Kidney epithelial cell (primary cell): ENCODE data around the gene GALE. TPM values are rescaled to one million over a fixed set of nuclear protein-coding genes. Genes with fewer than 3 reads are reported as not detected.
"Not testable (repeated sequence)": the region's sequence is repeated elsewhere in the genome, so short reads cannot be mapped to it uniquely, and the experiment has no call there.

Experiments
- DNase-seq: peaks from one replicate; pipeline ENCODE4 v3.0.0-alpha.2; 2010; ENCODE audit warnings: low read depth
- H3K27me3 ChIP-seq: 2 replicates; pipeline ENCODE4 v1.6.0; 2011; ENCODE audit warnings: low read length; ENCODE audit not compliant: control insufficient read depth, insufficient read depth
- H3K36me3 ChIP-seq: 2 replicates; pipeline ENCODE4 v1.5.1; 2011; ENCODE audit warnings: low read length; ENCODE audit not compliant: control insufficient read depth, insufficient read depth
- H3K4me3 ChIP-seq: 2 replicates; pipeline ENCODE4 v1.5.1; 2011; ENCODE audit warnings: low read depth, mild to moderate bottlenecking, control low read depth, low read length
- CTCF ChIP-seq: IDR thresholded peaks from 2 replicates; pipeline ENCODE4 v1.5.1; 2011; ENCODE audit warnings: mild to moderate bottlenecking, moderate library complexity, low read length, control low read depth, inconsistent platforms; ENCODE audit not compliant: insufficient read depth, poor library complexity, severe bottlenecking
- total RNA-seq: library from RNA; depleted of rRNA; stranded (reverse); fragments of >200 nt; gene quantifications from 2 replicates; pipeline ENCODE4 v1.2.3, GENCODE V29; 2015

The GALE gene
- total RNA-seq, 1 donor from 2014 or later, result 158 TPM

- Histone ChIP-seq H3K4me3 (peak overlapping the region; percentile 22), H3K27me3 (peaks cover 10% of the 10 kb centered on the region), H3K36me3 (no peaks in the 10 kb centered on the region)
- TF ChIP-seq CTCF, result no peak
- no peak for DNase-seq
These were observed 37.9 kb upstream of the GALE start for GRCh38 chr1:23838401-23838866.

- no peak for TF ChIP-seq CTCF
- H3K4me3 ChIP-seq, result no peak overlapping the region
These were observed 37.4 kb upstream of the GALE start for GRCh38 chr1:23837908-23838307.

GRCh38 chr1:23836037-23836436 lies 35.5 kb upstream of the GALE start:
- Histone ChIP-seq H3K27me3 (peaks cover 10% of the 10 kb centered on the region), H3K4me3 (no peak overlapping the region), H3K36me3 (no peaks in the 10 kb centered on the region)
- DNase-seq, result no peak
- TF ChIP-seq CTCF, result no peak

More at GRCh38 chr1:23837908-23838307, 37.4 kb upstream of the GALE start:
- Histone ChIP-seq H3K36me3 (no peaks in the 10 kb centered on the region), H3K27me3 (peaks cover 10% of the 10 kb centered on the region)
- DNase-seq, result no peak

- H3K27me3 ChIP-seq, DNase-seq, H3K4me3 ChIP-seq, H3K36me3 ChIP-seq: not testable (repeated sequence)
These were observed 33.6 kb upstream of the GALE start for GRCh38 chr1:23834156-23834555.

GRCh38 chr1:23827717-23828116 lies 27.2 kb upstream of the GALE start:
- DNase-seq, result no peak
- no peaks in the 10 kb centered on the region for H3K36me3 ChIP-seq
- no peaks in the 10 kb centered on the region for H3K27me3 ChIP-seq
- no peak for TF ChIP-seq CTCF
- H3K4me3 ChIP-seq, result no peak overlapping the region

- not testable (repeated sequence) for H3K27me3 ChIP-seq, DNase-seq
These were observed 26.0 kb upstream of the GALE start for GRCh38 chr1:23826590-23826989.

GRCh38 chr1:23825762-23826522 lies 25.4 kb upstream of the GALE start:
- Histone ChIP-seq H3K27me3 (no peaks in the 10 kb centered on the region), H3K36me3 (no peaks in the 10 kb centered on the region), H3K4me3 (peak overlapping the region; percentile 67)
- TF ChIP-seq CTCF, result no peak
- no peak for DNase-seq

More at GRCh38 chr1:23826590-23826989, 26.0 kb upstream of the GALE start:
- H3K4me3 ChIP-seq, H3K36me3 ChIP-seq: not testable (repeated sequence)
